IPS-18c (cell line): ENCODE measurements around the gene MICAL3.

Experiments used
- H3K4me3 ChIP-seq: 2 replicates; pipeline ENCODE4 v1.7.0; 2013; ENCODE audit warnings: low read depth, mild to moderate bottlenecking, low read length, moderate library complexity; ENCODE audit not compliant: insufficient read depth
- H3K9me3 ChIP-seq: one replicate; pipeline ENCODE4 v1.6.1; 2013; ENCODE audit warnings: mild to moderate bottlenecking, low read length, moderate library complexity; ENCODE audit not compliant: control insufficient read depth, insufficient read depth

Gene MICAL3

GRCh38 chr22:17907748-17908051 lies 116.7 kb downstream of the MICAL3 start:
- no peaks in the 10 kb centered on the region for H3K9me3 ChIP-seq
- H3K4me3 ChIP-seq: no peak overlapping the region

- H3K9me3 ChIP-seq: no peaks in the 10 kb centered on the region
- no peak overlapping the region for H3K4me3 ChIP-seq
Observed at GRCh38 chr22:17906978-17907747, 117.2 kb downstream of the MICAL3 start.

DNA sequence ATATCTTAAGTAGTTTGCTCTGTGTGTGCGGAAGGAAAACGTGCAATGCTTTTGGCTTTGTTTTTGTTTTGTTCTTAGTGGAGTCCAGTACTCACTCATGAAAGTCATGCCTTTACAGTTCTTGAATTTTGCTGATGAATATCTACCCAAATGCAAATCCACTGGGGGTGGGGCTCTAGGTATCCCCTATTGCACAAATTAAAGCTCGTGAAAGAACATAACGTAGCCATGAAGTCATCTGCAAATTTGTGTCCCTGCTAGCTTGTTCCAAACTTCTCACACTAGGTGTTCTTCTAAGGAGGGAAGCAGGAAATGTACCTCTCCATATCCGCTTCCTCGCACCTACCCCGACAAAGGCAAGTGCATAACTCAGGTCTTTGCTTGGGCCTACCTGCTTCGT lies 118.9 kb downstream of the MICAL3 start:
- H3K4me3 ChIP-seq: no peak overlapping the region
- H3K9me3 ChIP-seq: no peaks in the 10 kb centered on the region

- no peaks in the 10 kb centered on the region for H3K9me3 ChIP-seq
Observed at GRCh38 chr22:17903564-17904295, 120.6 kb downstream of the MICAL3 start.

GRCh38 chr22:17902960-17903359 lies 121.4 kb downstream of the MICAL3 start:
- H3K4me3 ChIP-seq: no peak overlapping the region
- H3K9me3 ChIP-seq: no peaks in the 10 kb centered on the region

More at GRCh38 chr22:17903564-17904295, 120.6 kb downstream of the MICAL3 start:
- H3K4me3 ChIP-seq: no peak overlapping the region

GRCh38 chr22:17898375-17898774 lies 126.0 kb downstream of the MICAL3 start:
- no peaks in the 10 kb centered on the region for H3K9me3 ChIP-seq

GRCh38 chr22:17897858-17898257 lies 126.5 kb downstream of the MICAL3 start:
- no peak overlapping the region for H3K4me3 ChIP-seq

More at GRCh38 chr22:17898375-17898774, 126.0 kb downstream of the MICAL3 start:
- no peak overlapping the region for H3K4me3 ChIP-seq

GRCh38 chr22:17897426-17897825 lies 126.9 kb downstream of the MICAL3 start:
- no peak overlapping the region for H3K4me3 ChIP-seq
- H3K9me3 ChIP-seq: no peaks in the 10 kb centered on the region

More at GRCh38 chr22:17897858-17898257, 126.5 kb downstream of the MICAL3 start:
- no peaks in the 10 kb centered on the region for H3K9me3 ChIP-seq

DNA sequence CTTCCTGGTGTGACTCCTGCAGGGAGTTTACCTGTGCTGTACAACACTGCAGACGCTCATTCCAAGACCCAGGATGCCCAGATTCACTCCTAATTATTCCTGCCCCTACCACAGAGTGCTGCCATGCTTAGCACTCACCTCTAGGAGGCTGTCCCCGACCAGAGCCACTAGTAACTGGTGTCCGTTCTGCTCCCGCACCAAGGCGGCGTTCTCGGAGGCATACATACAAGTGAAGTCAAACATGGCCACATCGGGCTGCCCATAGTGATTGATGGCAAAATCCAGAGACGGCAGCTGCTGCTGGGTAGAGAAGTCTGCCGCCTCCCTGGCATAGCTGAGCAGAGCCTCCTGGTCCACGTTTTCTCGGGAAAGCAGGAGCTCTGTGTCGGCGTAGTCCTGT lies 127.8 kb downstream of the MICAL3 start:
- H3K9me3 ChIP-seq: no peaks in the 10 kb centered on the region
- no peak overlapping the region for H3K4me3 ChIP-seq

DNA sequence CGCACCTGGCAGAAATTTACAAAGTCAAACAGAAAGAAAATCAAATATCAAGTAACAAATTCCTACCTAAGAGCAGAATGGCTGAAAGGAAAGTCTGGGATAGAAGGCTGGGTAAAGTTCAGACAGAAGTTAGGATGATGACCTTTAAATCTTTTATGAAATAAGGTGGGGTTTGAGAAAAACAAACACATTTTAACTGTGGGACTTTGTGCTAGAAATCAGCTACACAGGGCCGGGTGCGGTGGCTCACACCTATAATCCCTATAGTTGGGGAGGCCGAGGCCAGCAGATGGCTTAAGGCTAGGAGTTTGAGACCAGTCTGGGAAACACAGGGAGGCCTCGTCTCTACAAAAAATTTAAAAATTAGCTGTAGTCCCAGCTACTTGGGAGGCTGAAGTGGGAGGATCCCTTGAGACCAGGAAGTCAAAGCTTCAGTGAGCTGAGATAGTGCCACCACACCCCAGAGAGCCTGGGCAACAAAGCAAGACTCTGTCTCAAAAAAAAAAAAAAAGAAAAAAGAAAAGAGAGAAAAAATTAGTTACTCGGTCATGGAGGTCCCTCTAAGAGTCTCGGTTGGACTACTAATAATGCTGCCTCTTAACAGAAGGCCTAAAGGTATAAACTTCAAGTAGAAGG lies 130.3 kb downstream of the MICAL3 start:
- no peaks in the 10 kb centered on the region for H3K9me3 ChIP-seq
- H3K4me3 ChIP-seq: no peak overlapping the region

GRCh38 chr22:17892376-17892775 lies 132.0 kb downstream of the MICAL3 start:
- H3K9me3 ChIP-seq: no peaks in the 10 kb centered on the region
- H3K4me3 ChIP-seq: no peak overlapping the region

GRCh38 chr22:17891481-17892167 lies 132.7 kb downstream of the MICAL3 start:
- H3K9me3 ChIP-seq: no peaks in the 10 kb centered on the region
- H3K4me3 ChIP-seq: no peak overlapping the region

GRCh38 chr22:17890892-17891291 lies 133.5 kb downstream of the MICAL3 start:
- no peak overlapping the region for H3K4me3 ChIP-seq
- no peaks in the 10 kb centered on the region for H3K9me3 ChIP-seq

DNA sequence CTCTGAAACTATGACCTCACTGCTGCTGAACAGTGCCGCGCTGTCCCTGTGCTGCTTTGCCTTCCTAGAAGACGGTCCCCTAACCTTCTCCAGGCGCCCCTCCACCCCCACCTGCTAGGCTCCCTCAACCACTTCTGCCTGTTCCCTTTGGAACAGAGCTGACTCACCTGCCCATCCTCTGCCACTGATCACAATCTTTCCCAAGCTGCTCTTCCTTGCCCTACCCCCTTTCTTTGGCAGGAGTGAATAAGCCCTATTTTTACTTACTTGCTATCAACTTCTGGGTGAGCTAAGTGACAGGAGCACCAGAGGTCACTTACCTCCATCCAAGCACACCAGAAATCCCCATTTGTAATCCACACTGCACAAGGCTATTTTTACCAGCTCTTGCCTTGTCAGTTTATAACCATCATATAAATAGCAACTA lies 134.1 kb downstream of the MICAL3 start:
- no peak overlapping the region for H3K4me3 ChIP-seq

DNA sequence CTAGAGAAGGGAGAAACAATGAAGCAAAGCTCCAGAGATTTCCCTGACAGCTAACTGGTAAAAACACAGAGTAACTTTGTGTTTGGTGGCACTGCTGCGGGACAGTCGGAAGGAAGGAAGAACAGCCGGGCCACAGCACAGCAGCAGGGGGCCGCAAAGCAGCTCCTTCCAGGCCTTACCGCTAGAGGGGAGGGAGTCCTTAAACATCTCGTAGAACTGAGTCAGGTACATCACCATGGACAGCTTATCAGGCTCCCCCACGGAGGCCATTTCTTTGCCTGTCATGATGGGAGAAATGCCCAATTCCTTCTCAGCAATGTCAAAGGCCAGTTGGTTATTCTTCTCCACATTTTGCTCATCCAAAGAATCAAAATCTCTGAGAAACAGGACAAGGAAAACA lies 135.5 kb downstream of the MICAL3 start:
- H3K4me3 ChIP-seq: no peak overlapping the region
- no peaks in the 10 kb centered on the region for H3K9me3 ChIP-seq

More for the DNA sequence above, 134.1 kb downstream of the MICAL3 start:
- no peaks in the 10 kb centered on the region for H3K9me3 ChIP-seq

DNA sequence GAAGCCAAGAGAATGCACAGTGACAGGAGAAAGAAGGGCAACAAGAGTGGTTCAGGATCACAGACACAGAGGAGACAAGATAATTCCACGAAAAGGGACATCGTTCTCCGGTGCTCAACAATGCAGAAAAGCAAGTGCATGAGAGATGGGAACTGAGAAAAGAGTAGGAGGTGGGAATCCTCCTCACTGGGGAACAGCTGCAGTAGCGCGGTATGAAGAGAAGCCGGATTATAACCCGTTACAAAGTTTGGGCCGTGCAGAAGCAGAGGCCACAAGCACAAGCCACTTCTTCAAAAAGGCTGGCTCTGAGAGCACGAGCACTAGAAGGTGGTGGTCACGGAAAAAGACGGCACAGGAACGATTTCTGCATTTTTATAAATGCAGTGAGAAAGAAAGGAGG lies 135.9 kb downstream of the MICAL3 start:
- H3K4me3 ChIP-seq: no peak overlapping the region

DNA sequence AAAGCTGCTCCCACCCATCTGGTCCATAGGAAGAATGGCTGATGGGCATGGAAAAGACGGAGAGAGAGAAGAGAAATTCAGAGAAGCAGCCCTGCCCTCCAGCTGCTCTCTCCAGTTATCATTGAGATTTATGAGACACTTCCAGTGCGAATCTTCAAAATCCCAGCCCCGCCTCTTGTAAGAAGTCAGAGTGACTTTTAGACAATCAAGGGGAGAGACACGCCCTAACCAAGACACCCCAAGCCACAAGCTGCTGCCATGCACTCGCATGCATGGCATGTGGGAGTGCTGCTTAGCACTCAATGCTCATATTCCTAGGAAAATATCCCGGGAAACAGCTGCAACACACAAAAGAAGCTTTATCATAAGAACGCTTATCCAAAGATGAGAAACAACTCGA lies 139.5 kb downstream of the MICAL3 start:
- Histone ChIP-seq H3K4me3 (no peak overlapping the region), H3K9me3 (no peaks in the 10 kb centered on the region)

More for the DNA sequence above, 135.9 kb downstream of the MICAL3 start:
- H3K9me3 ChIP-seq: no peaks in the 10 kb centered on the region
